IPS-NIHi7 (cell line): Measurements from ENCODE around the gene TULP4.

ENCODE experiments used
- DNase-seq: peaks from one replicate; pipeline ENCODE4 v3.0.0; 2012; ENCODE audit warnings: mixed read lengths; ENCODE audit errors: extremely low spot score

TULP4 gene

DNA sequence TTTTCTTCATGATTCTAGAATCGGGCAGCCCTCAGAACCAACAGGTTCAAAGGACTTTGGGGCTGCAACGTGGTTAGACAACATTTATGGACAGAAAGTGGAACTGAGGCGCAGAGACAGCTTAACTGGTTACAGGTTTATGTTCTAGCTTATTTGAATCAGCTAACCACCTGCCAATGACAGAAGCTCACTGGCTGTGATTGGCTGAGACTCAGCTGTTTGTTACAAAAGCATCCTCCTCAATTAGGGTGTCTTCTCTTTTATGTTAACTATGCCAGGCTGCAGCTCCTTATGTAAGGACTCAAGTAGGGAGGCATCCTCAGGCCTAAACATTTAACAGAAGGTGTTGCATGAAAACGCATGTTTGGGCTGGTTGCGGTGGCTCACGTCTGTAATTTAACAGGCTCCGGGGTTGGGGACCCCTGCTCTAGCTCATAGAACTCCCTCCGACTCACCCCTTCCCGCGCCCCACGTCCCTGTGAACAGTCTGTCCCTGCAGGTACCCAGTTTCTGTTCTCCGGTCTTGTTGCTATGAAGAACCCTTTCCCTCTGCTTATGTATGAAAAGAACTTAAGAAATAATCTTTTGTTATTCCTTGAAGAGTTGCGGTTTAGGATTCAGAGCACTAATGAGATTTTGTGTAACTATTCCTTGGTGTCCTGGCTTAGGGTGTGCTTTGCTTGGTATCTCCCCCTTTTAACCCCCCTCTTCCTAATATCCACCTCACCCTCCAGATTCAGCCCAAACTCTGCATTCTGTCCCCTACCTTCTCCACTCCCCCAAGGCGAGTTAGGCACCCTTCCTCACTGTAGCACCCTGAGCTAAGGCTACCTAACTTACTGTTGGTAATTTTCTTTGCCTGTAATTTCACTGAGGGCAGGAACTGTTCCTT is 246.4 kb downstream of the TULP4 start:
- DNase-seq, result no peak

DNA sequence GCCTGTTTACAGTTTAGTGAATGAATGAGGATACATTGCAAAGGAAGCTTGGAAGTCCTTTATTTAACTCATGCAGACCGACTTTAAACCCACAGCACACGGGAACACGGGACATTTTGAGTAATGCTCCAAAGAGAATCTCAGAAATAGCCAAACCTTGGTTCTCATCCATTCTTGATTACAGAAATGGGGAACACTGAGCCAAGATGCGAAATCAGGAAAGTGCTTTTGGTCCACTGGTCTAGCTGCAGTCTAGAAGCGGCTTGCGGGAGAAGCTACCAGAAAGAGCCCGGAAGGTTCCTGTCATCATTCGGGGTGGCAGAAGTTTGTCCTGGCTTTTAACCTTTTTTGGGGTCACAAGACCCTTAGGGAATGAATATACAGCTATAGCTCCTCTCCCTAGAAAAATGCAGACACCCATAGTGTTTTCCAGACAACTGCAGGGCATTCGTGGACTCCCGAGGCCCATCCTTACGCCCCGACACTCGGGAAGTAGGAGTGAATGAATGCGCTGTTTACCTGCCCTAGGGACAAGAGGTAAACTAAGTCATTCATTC is 247.2 kb downstream of the TULP4 start:
- no peak for DNase-seq

DNA sequence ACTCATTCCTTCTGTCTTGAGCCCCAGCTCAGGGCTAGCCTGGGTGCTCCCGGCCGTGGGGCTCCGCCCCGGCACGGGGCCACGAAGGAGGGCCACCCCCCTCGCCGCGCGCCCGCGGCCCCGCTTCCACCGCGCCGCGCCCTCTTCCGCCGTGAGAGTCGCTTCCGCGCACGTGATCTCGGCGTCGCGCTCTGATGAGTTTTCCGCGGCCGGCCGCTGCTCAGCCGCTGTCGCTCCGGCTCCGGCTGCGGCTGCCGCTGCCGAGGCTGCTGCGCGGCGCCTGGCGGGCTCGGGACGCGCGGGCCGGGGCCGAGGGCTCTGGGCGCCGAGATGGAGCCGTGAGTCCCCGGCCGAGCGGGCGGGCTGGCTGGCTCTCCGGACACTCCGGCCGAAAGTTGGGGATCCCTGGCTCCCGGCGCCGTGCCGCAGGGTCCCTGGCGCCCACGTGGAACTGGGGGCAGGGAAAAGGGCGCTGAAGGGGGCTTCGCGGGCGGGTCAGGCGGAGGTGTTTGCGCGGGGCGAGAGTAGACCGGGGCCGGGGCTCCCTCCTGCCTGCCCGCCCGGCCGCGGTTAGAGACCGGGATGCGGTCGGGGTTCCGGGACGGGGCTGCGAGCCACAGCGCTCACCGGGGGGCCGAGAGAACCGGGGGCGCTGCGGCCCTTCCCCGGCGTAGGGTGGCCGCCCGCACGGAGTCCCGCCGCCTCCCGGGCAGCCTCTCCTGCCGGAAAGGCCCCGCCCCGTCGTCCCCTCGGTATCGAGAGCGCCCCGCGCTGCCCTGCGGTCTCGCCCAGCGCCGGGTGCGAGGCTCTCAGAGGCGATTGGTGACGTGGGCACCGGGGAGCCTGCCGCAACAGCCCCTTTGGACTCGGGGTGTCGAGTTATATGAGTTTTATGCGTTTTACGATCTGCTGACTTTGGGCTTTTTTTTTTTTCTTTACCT is 247.9 kb downstream of the TULP4 start, which contains the start of gene TMEM181:
TSS of gene TMEM181 (plus strand) at position 197 of the 941 bp plus-strand sequence. CDS start at position 331, 134 bp downstream.
- DNase-seq, result peak; percentile 87

- no peak for DNase-seq
Measured at GRCh38 chr6:158560836-158561320, 248.6 kb downstream of the TULP4 start.
